Activated CD4-positive, alpha-beta T cell treated with anti-CD3 and anti-CD28 coated beads for 24 hours (primary cell): ENCODE results near the gene KLHL29.

Experiments used
- DNase-seq, 2 donors: peaks; one replicate each; pipeline ENCODE4 v3.0.0-alpha.2; 2020; ENCODE audit warnings: low read depth in 2 of 2

KLHL29 gene

GRCh38 chr2:23568626-23569190 lies 183.7 kb downstream of the KLHL29 start:
- no peak for DNase-seq

- DNase-seq: no peak
Measured at GRCh38 chr2:23569761-23570365, 184.9 kb downstream of the KLHL29 start.

- DNase-seq: no peak
Measured at GRCh38 chr2:23571085-23571484, 186.1 kb downstream of the KLHL29 start.

- DNase-seq: no peak
Measured at GRCh38 chr2:23571527-23572282, 186.7 kb downstream of the KLHL29 start.

- DNase-seq: no peak
Measured at GRCh38 chr2:23574919-23575654, 190.1 kb downstream of the KLHL29 start.

GRCh38 chr2:23578964-23579671 lies 194.1 kb downstream of the KLHL29 start:
- DNase-seq: no peak

- no peak for DNase-seq
Measured at GRCh38 chr2:23579674-23580073, 194.7 kb downstream of the KLHL29 start.

- DNase-seq: no peak
Measured at GRCh38 chr2:23583467-23583866, 198.5 kb downstream of the KLHL29 start.

- no peak for DNase-seq
Measured at GRCh38 chr2:23584054-23584745, 199.2 kb downstream of the KLHL29 start.

- no peak for DNase-seq
Measured at GRCh38 chr2:23585273-23586170, 200.5 kb downstream of the KLHL29 start.

- no peak for DNase-seq
Measured at GRCh38 chr2:23586741-23587306, 201.8 kb downstream of the KLHL29 start.

GRCh38 chr2:23587341-23587880 lies 202.4 kb downstream of the KLHL29 start:
- DNase-seq: no peak

GRCh38 chr2:23588106-23588505 lies 203.1 kb downstream of the KLHL29 start:
- no peak for DNase-seq

GRCh38 chr2:23588508-23589201 lies 203.7 kb downstream of the KLHL29 start:
- DNase-seq: no peak

- DNase-seq: no peak
Measured at GRCh38 chr2:23589220-23589647, 204.3 kb downstream of the KLHL29 start.

GRCh38 chr2:23589739-23590138 lies 204.8 kb downstream of the KLHL29 start:
- no peak for DNase-seq

- no peak for DNase-seq
Measured at GRCh38 chr2:23590241-23590869, 205.4 kb downstream of the KLHL29 start.

- DNase-seq: no peak
Measured at GRCh38 chr2:23591111-23591510, 206.1 kb downstream of the KLHL29 start.
